Ectodermal cell (in vitro differentiated cells): Measurements from ENCODE around the gene DTL.
"Not testable (repeated sequence)": the region's sequence is repeated elsewhere in the genome, so short reads cannot be mapped to it uniquely, and the experiment has no call there.

Experiments
- H3K27ac ChIP-seq: 2 replicates; pipeline ENCODE4 v1.7.0; 2013; ENCODE audit warnings: mild to moderate bottlenecking, low read depth, low read length; ENCODE audit not compliant: insufficient read depth, poor library complexity, severe bottlenecking
- H3K27me3 ChIP-seq: 2 replicates; pipeline ENCODE4 v1.7.0; 2013; ENCODE audit warnings: mild to moderate bottlenecking, low read length; ENCODE audit not compliant: insufficient read depth, control insufficient read depth, poor library complexity, severe bottlenecking
- H3K36me3 ChIP-seq: one replicate; pipeline ENCODE4 v1.7.0; 2013; ENCODE audit warnings: low read length; ENCODE audit not compliant: control insufficient read depth, insufficient read depth
- H3K4me1 ChIP-seq: one replicate; pipeline ENCODE4 v1.7.0; 2013; ENCODE audit warnings: low read length; ENCODE audit not compliant: control insufficient read depth, insufficient read depth
- H3K4me3 ChIP-seq: 2 replicates; pipeline ENCODE4 v1.7.0; 2013; ENCODE audit warnings: low read depth, low read length, control low read depth; ENCODE audit not compliant: insufficient read depth
- H3K9me3 ChIP-seq: 2 replicates; pipeline ENCODE4 v1.7.0; 2013; ENCODE audit warnings: mild to moderate bottlenecking, low read length, moderate library complexity; ENCODE audit not compliant: control insufficient read depth
- WGBS, 2 experiments: methylation state at CpG; one replicate each; pipeline ENCODE4 v1.1.7; 2013; ENCODE audit warnings: missing lambda C conversion rate in 2 of 2; 5-methylcytosine and 5-hydroxymethylcytosine counted together

The DTL gene

DNA sequence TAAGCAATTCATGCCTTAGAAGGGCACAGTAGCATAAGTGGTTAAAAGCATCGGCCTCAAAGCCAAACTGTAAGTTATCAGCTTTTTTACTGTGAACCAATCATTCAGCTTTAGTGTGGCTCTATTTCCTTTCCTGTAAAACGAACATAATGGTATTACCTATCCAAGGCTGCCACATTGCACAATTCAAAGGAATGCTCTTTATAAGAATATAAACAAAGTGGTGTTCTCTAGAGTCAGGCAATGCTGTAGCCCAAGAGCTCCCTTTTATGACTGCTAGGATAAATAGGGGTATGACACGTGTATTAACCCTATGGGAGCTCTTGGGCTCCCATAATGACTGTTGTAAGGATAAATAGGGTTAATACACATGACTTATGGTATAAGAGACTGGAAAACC is 25.5 kb upstream of the DTL start:
- H3K9me3 ChIP-seq: no peaks in the 10 kb centered on the region

DNA sequence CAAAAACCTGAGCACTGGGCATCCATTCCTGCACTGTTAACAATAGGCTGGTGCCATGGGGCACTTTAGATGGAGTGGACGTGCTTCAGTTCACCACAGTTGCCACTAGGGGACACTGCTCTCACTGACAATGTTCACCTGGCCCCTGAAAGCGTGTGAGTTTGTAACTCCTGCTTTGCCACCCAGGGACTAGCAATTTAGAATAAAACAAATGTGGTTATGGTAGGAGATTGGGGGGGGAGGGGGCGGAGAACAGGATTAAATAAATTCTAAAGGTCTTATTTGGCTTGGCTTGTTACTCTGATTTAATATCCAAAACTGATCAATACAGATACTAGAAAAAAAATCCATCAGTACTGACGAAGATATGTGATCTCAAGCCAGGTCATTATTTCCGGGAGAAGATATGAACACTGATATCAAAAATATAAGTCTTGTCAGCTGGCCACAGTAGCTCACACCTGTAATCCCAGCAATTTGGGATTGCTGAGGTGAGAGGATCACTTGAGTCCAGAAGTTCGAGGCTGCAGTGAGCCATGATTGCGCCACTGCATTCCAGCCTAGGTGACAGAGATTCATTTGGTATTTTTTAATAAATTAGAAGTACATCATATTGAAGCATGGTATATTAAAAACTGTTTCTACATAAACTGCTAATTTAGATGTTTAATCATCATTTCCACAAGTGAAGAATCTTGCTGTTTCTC is 23.4 kb upstream of the DTL start:
- no peaks in the 10 kb centered on the region for H3K4me1 ChIP-seq
- H3K27ac ChIP-seq: no peak overlapping the region
- peaks cover 19% of the 10 kb centered on the region for H3K36me3 ChIP-seq
- WGBS, 2 experiments: 63 to 71% methylated on average over 5 to 6 of the region's 7 CpGs
- no peaks in the 10 kb centered on the region for H3K9me3 ChIP-seq
- H3K4me3 ChIP-seq: no peak overlapping the region
- no peaks in the 10 kb centered on the region for H3K27me3 ChIP-seq

More for the DNA sequence above, 25.5 kb upstream of the DTL start:
- no peaks in the 10 kb centered on the region for H3K4me1 ChIP-seq
- no peak overlapping the region for H3K4me3 ChIP-seq
- WGBS, 2 experiments: 93 to 95% methylated on average over 3 of the region's 3 CpGs
- peaks cover 10% of the 10 kb centered on the region for H3K36me3 ChIP-seq
- H3K27me3 ChIP-seq: no peaks in the 10 kb centered on the region
- H3K27ac ChIP-seq: no peak overlapping the region

- no peaks in the 10 kb centered on the region for H3K27me3 ChIP-seq
- peaks cover 18% of the 10 kb centered on the region for H3K36me3 ChIP-seq
- H3K4me1 ChIP-seq: no peaks in the 10 kb centered on the region
- no peaks in the 10 kb centered on the region for H3K9me3 ChIP-seq
- no peak overlapping the region for H3K4me3 ChIP-seq
- WGBS, 2 experiments: 92 to 96% methylated on average over 2 of the region's 2 CpGs
- H3K27ac ChIP-seq: no peak overlapping the region
Measured at GRCh38 chr1:212013672-212014071, 21.9 kb upstream of the DTL start.

GRCh38 chr1:212020975-212021374 is 14.6 kb upstream of the DTL start:
- Histone ChIP-seq H3K27ac (no peak overlapping the region), H3K36me3 (peaks cover 26% of the 10 kb centered on the region), H3K4me1 (no peaks in the 10 kb centered on the region), H3K9me3 (no peaks in the 10 kb centered on the region), H3K27me3 (no peaks in the 10 kb centered on the region), H3K4me3 (no peak overlapping the region)
- WGBS, 2 experiments: 90 to 93% methylated on average over 1 to 2 of the region's 2 CpGs

DNA sequence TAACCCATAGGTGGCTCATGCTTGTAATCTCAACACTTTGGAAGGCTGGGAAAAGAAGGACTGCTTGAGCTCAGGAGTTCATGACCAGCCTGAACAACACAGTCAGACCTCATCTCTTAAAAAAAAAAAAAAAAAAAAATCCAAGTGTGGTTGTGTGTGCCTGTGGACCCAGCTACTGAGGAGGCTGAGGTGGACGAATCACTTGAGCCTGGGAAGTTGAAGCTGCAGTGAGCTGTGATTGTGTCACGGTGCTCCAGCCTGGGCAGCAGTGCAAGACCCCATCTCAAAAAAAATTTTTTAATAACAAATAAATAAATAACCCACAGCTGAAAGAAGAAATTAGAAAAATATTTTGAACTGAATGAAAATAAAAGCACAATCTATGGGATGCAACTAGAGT is 14.0 kb upstream of the DTL start:
- no peaks in the 10 kb centered on the region for H3K4me1 ChIP-seq
- peaks cover 20% of the 10 kb centered on the region for H3K36me3 ChIP-seq
- H3K27ac ChIP-seq: no peak overlapping the region
- no peaks in the 10 kb centered on the region for H3K9me3 ChIP-seq
- H3K27me3 ChIP-seq: no peaks in the 10 kb centered on the region
- 81 to 89% methylated on average over 1 of the region's 2 CpGs for WGBS, 2 experiments
- no peak overlapping the region for H3K4me3 ChIP-seq

GRCh38 chr1:212022908-212023307 is 12.6 kb upstream of the DTL start:
- not testable (repeated sequence) for H3K27me3 ChIP-seq, H3K9me3 ChIP-seq, H3K4me1 ChIP-seq, H3K27ac ChIP-seq, H3K4me3 ChIP-seq
- H3K36me3 ChIP-seq: peaks cover 17% of the 10 kb centered on the region

DNA sequence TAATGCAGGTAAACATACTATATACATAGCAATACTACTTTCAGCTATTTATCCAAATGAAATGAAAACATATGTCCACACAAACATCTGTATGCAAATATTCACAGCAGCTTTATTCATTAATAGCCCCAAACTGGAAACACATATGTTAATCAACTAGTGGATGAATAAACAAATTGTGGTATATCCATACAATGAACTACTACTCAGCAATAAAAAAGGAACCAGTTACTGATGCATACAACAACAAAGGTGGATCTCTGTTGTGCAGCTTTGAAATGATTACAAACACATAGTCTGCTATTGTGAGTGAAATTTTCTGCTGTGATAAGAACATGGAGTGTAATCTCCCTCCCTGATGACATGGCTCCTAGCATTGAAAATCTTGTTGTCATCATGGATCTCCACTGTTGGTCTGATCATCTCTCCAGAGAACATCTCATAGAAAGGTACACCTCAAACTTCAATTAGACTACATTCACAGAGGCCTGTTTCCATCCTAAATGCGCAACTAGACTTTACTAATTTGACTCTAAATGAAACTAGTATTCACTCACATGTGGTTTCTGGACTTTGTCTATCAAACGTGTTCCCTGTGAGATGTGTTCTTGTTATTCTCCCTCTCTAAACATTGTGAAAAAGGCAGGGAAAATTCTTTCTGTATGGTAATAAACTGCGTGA is 10.9 kb upstream of the DTL start:
- Histone ChIP-seq H3K27me3 (no peaks in the 10 kb centered on the region), H3K36me3 (peaks cover 15% of the 10 kb centered on the region), H3K27ac (no peak overlapping the region), H3K9me3 (no peaks in the 10 kb centered on the region), H3K4me1 (no peaks in the 10 kb centered on the region), H3K4me3 (no peak overlapping the region)
- 92 to 97% methylated on average over 2 of the region's 3 CpGs for WGBS, 2 experiments

- Histone ChIP-seq H3K4me1 (peaks cover 12% of the 10 kb centered on the region), H3K36me3 (peaks cover 13% of the 10 kb centered on the region)
- WGBS, 2 experiments: 93% methylated on average over 10 of the region's 10 CpGs
Measured at GRCh38 chr1:212027727-212028126, 7.8 kb upstream of the DTL start.

GRCh38 chr1:212030936-212031528 is 4.5 kb upstream of the DTL start:
- no peak overlapping the region for H3K27ac ChIP-seq
- no peaks in the 10 kb centered on the region for H3K9me3 ChIP-seq
- no peaks in the 10 kb centered on the region for H3K36me3 ChIP-seq
- 100% methylated on average over 1 of the region's 1 CpG for WGBS, 2 experiments
- no peaks in the 10 kb centered on the region for H3K27me3 ChIP-seq
- no peak overlapping the region for H3K4me3 ChIP-seq
- H3K4me1 ChIP-seq: peaks cover 12% of the 10 kb centered on the region

More at GRCh38 chr1:212027727-212028126, 7.8 kb upstream of the DTL start:
- H3K27ac ChIP-seq, H3K4me3 ChIP-seq, H3K9me3 ChIP-seq, H3K27me3 ChIP-seq: not testable (repeated sequence)

DNA sequence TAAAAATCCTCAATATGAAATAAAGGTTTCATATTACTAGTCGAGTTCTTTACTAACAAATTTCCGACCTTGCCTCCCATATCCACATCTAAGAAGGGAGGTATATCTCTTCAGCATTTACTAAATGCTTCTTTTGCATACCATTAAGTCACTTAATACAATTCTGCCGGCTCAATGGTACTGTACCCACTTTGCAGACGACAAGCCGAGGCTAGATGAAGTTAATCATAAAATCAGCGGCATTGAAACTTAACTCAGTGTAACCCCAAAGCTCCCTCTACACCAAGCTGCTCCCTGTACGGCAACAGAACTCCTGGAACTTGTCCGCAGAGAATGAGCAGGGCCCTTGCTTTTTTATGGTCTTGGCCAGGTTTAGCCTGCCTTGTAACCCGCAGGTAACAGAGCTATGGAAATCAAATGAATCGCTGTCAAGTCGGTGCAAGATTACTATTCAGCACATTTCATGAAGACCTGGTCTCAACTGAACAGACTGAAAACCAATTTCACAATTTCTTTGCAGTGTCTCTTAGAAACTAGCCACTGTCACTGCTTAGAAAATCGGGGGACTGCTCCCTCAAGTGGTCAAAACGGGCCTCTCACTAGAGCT is 929 bp upstream of the DTL start:
- WGBS, 2 experiments: 8 to 11% methylated on average over 13 of the region's 13 CpGs
- H3K4me3 ChIP-seq: peak overlapping the region; percentile 88
- H3K36me3 ChIP-seq: no peaks in the 10 kb centered on the region
- peak overlapping the region; percentile 19 for H3K27ac ChIP-seq
- H3K4me1 ChIP-seq: peaks cover 18% of the 10 kb centered on the region
- no peaks in the 10 kb centered on the region for H3K27me3 ChIP-seq
- H3K9me3 ChIP-seq: no peaks in the 10 kb centered on the region
